ENCODE data around the gene OOEP.

Gene OOEP

GRCh38 chr6:73369157-73369556 lies 540 bp downstream of the OOEP start:
- H3K4me3 ChIP-seq (ENCODE audit: low read depth, low read length) = no peak overlapping the region
- DNase-seq (ENCODE audit: low read depth, low spot score) = no peak
- POLR2A ChIA-PET = no interaction called here
- no peak for TF ChIP-seq CTCF (IDR thresholded peaks at IDR 0.05; ENCODE audit: insufficient read depth, low read length, missing control alignments)
- CTCF ChIA-PET = interaction anchor here (1.4 to 1.6 kb wide), 2 partner anchors 13 to 43 kb away, joined by 3 read pairs; no protein-coding TSS in a partner anchor

DNA sequence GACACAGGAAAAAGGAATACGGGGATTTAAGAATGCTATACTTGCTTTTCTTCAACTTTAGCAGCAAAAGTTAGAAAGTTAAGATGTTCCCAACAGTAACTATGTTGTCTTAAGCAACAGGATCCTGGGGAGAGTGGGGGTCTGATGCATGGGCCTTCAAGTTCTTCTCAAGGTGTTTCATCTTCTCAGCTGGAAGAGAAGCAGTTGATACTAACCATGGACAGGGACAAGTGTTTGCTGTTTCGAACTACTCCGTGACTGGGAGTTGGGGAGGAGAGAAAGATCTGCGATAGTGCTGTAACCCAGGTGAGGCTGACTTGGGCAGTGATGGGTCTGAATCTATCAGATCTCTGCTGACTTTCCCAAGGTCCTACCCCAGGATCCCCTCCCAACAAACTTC lies 1.0 kb downstream of the OOEP start:
- DNase-seq (ENCODE audit: low read depth, low spot score) = no peak
- H3K4me3 ChIP-seq (ENCODE audit: low read depth, low read length) = no peak overlapping the region
- CTCF ChIA-PET = interaction anchor here (1.4 kb wide), 1 partner anchor 42 kb away, joined by 3 read pairs; no protein-coding TSS in a partner anchor
- no peak for TF ChIP-seq CTCF (IDR thresholded peaks at IDR 0.05; ENCODE audit: insufficient read depth, low read length, missing control alignments)
- POLR2A ChIA-PET = no interaction called here

- no peak for TF ChIP-seq CTCF (IDR thresholded peaks at IDR 0.05; ENCODE audit: insufficient read depth, low read length, missing control alignments)
- POLR2A ChIA-PET = no interaction called here
- CTCF ChIA-PET = interaction anchor here (1.0 to 1.4 kb wide), 2 partner anchors 21 to 42 kb away, joined by 3 read pairs; no protein-coding TSS in a partner anchor
- DNase-seq (ENCODE audit: low read depth, low spot score) = no peak
- H3K4me3 ChIP-seq (ENCODE audit: low read depth, low read length) = no peak overlapping the region
These were observed 1.8 kb downstream of the OOEP start for GRCh38 chr6:73367761-73368355.

DNA sequence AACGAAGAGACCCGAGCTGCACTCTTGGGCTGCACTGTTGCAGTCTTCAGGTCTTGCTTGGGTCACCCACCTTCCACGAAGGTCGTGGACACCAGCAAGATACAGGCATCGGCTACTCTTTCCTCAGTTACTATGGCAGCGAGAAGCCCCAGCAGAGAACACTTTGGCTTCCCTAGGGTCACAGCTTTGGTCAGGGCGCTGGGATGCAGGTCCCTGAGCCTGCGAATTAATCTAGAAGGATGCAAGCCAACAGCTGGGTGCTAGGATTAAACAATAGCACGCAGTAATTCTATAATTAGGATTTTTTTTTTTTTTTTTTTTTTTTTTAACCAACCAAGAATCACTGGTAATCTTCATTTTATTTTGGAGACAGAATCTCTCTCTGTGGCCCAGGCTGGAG lies 5.1 kb downstream of the OOEP start:
- no peak for DNase-seq (ENCODE audit: low read depth, low spot score)
- no peak overlapping the region for H3K4me3 ChIP-seq (ENCODE audit: low read depth, low read length)
- ChIA-PET POLR2A (no interaction called here), CTCF (interaction anchor here (2.3 kb wide), 1 partner anchor 12 kb away, joined by 6 read pairs; no protein-coding TSS in a partner anchor)
- no peak for TF ChIP-seq CTCF (IDR thresholded peaks at IDR 0.05; ENCODE audit: insufficient read depth, low read length, missing control alignments)

DNA sequence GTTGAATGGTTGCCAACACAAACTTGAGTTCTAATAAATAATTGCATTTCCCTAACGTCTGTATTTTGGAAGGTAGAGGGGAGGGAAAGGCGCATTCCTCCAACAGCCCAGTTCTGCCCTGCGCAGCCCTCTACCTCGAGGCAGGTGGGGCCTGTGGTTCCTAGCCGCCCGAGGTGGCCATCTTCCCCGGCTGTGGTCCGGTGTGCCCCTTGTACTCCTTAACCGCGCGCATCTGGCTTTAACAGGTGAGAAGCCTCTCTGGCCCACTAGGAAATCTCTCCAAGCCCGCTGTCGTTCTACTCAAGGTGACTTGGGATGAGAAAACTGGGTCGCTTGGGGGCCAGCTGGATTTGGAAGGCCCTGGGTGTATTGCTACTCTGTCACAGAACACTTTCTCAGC lies 5.6 kb downstream of the OOEP start:
- H3K4me3 ChIP-seq (ENCODE audit: low read depth, low read length) = no peak overlapping the region
- no peak for DNase-seq (ENCODE audit: low read depth, low spot score)
- TF ChIP-seq CTCF (IDR thresholded peaks at IDR 0.05; ENCODE audit: insufficient read depth, low read length, missing control alignments) = no peak
- ChIA-PET CTCF (no interaction called here), POLR2A (no interaction called here)

DNA sequence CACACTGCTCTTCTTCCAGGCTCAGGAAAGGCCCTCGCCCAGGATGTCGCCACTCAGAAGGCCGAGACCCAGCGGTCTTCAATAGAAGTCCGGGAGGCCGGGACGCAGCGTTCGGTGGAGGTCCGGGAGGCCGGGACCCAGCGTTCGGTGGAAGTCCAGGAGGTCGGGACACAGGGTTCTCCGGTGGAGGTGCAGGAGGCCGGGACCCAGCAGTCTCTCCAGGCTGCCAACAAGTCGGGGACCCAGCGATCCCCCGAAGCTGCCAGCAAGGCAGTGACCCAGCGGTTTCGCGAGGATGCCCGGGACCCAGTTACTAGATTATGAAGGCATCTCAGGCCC lies 6.2 kb downstream of the OOEP start:
- no peak overlapping the region for H3K4me3 ChIP-seq (ENCODE audit: low read depth, low read length)
- no peak for TF ChIP-seq CTCF (IDR thresholded peaks at IDR 0.05; ENCODE audit: insufficient read depth, low read length, missing control alignments)
- no peak for DNase-seq (ENCODE audit: low read depth, low spot score)
- ChIA-PET CTCF (interaction anchor here (1.0 kb wide), 1 partner anchor 25 kb away, joined by 3 read pairs; no protein-coding TSS in a partner anchor), POLR2A (no interaction called here)

Data from AG04449 (cell line).